ENCODE measurements around the gene PGP.

Gene PGP

GRCh38 chr16:2251296-2252111, 36.9 kb upstream of the PGP start, which contains the start of gene ECI1:
TSS of gene ECI1 (minus strand) at chr16:2251587. CDS start at chr16:2251566, 21 bp downstream.
- no peak for DNase-seq
- TF ChIP-seq EZH2 (IDR thresholded peaks at IDR 0.05; ENCODE audit: borderline replicate concordance, low read depth, low read length, severe bottlenecking) = no peak
- TF ChIP-seq CTCF (IDR thresholded peaks at IDR 0.05; ENCODE audit: borderline replicate concordance, extremely low read depth, low read length, poor library complexity, severe bottlenecking) = no peak
- H3K9ac ChIP-seq (ENCODE audit: low read depth, low read length) = no peak within 1 kb of the TSS
- no peak within 1 kb of the TSS for H3K4me2 ChIP-seq (ENCODE audit: insufficient read depth, low read length)
- no peak within 1 kb of the TSS for H3K4me3 ChIP-seq (ENCODE audit: low read depth in 1 of 2, low read length in 2 of 2)
- no peaks in the 10 kb centered on the region for H3K4me1 ChIP-seq (ENCODE audit: insufficient read depth, low read length)
- ATAC-seq (ENCODE audit: insufficient read depth, low read depth) = peak; percentile 33; the same call in 2 of the 3 replicates
- no peaks in the 10 kb centered on the region for H3K9me3 ChIP-seq (ENCODE audit: insufficient read depth, low read length, severe bottlenecking)
- H3K27ac ChIP-seq (ENCODE audit: low read length) = no peak within 1 kb of the TSS
- H4K20me1 ChIP-seq (ENCODE audit: insufficient read depth, low read length) = peaks cover 25% of the 10 kb centered on the region
- no peak within 1 kb of the TSS for H2AFZ ChIP-seq (ENCODE audit: low read depth, low read length)
- no peaks in the 10 kb centered on the region for H3K27me3 ChIP-seq (ENCODE audit: insufficient read depth, low read length, poor library complexity)
- H3K36me3 ChIP-seq (ENCODE audit: insufficient read depth, low read length) = peaks cover 73% of the 10 kb centered on the region
- H3K79me2 ChIP-seq (ENCODE audit: insufficient read depth, low read length) = peaks cover 4% of the 10 kb centered on the region; the same call in 1 of the 2 replicates

- no peak overlapping the region for H3K4me3 ChIP-seq (ENCODE audit: low read depth in 1 of 2, low read length in 2 of 2)
- H3K4me2 ChIP-seq (ENCODE audit: insufficient read depth, low read length) = no peak overlapping the region
- H3K27ac ChIP-seq (ENCODE audit: low read length) = no peak overlapping the region
- H3K79me2 ChIP-seq (ENCODE audit: insufficient read depth, low read length) = no peaks in the 10 kb centered on the region
- H3K27me3 ChIP-seq (ENCODE audit: insufficient read depth, low read length, poor library complexity) = no peaks in the 10 kb centered on the region
- ATAC-seq (ENCODE audit: insufficient read depth, low read depth) (no peak), DNase-seq (no peak)
- H2AFZ ChIP-seq (ENCODE audit: low read depth, low read length) = no peak overlapping the region
- TF ChIP-seq EZH2 (IDR thresholded peaks at IDR 0.05; ENCODE audit: borderline replicate concordance, low read depth, low read length, severe bottlenecking) (no peak), CTCF (IDR thresholded peaks at IDR 0.05; ENCODE audit: borderline replicate concordance, extremely low read depth, low read length, poor library complexity, severe bottlenecking) (no peak)
- H3K4me1 ChIP-seq (ENCODE audit: insufficient read depth, low read length) = no peaks in the 10 kb centered on the region
- peaks cover 73% of the 10 kb centered on the region for H3K36me3 ChIP-seq (ENCODE audit: insufficient read depth, low read length)
- H3K9me3 ChIP-seq (ENCODE audit: insufficient read depth, low read length, severe bottlenecking) = no peaks in the 10 kb centered on the region
- H3K9ac ChIP-seq (ENCODE audit: low read depth, low read length) = no peak overlapping the region
- peaks cover 19% of the 10 kb centered on the region for H4K20me1 ChIP-seq (ENCODE audit: insufficient read depth, low read length)
Measured at GRCh38 chr16:2250652-2251295, 36.1 kb upstream of the PGP start.

GRCh38 chr16:2246301-2246885, 31.8 kb upstream of the PGP start:
- DNase-seq = no peak
- Histone ChIP-seq H3K9ac (ENCODE audit: low read depth, low read length) (no peak overlapping the region), H3K9me3 (ENCODE audit: insufficient read depth, low read length, severe bottlenecking) (no peaks in the 10 kb centered on the region), H3K27ac (ENCODE audit: low read length) (no peak overlapping the region), H3K36me3 (ENCODE audit: insufficient read depth, low read length) (peaks cover 68% of the 10 kb centered on the region), H3K79me2 (ENCODE audit: insufficient read depth, low read length) (no peaks in the 10 kb centered on the region), H3K4me1 (ENCODE audit: insufficient read depth, low read length) (no peaks in the 10 kb centered on the region), H2AFZ (ENCODE audit: low read depth, low read length) (no peak overlapping the region), H3K27me3 (ENCODE audit: insufficient read depth, low read length, poor library complexity) (no peaks in the 10 kb centered on the region), H3K4me3 (ENCODE audit: low read depth in 1 of 2, low read length in 2 of 2) (no peak overlapping the region), H3K4me2 (ENCODE audit: insufficient read depth, low read length) (no peak overlapping the region), H4K20me1 (ENCODE audit: insufficient read depth, low read length) (peaks cover 13% of the 10 kb centered on the region)
- TF ChIP-seq EZH2 (IDR thresholded peaks at IDR 0.05; ENCODE audit: borderline replicate concordance, low read depth, low read length, severe bottlenecking) = no peak
- no peak for TF ChIP-seq CTCF (IDR thresholded peaks at IDR 0.05; ENCODE audit: borderline replicate concordance, extremely low read depth, low read length, poor library complexity, severe bottlenecking)
- no peak for ATAC-seq (ENCODE audit: insufficient read depth, low read depth)

All from DND-41 (cell line).